GM23338 (cell line): ENCODE data around the gene PCGF3.

Experiments
- CTCF ChIP-seq, 2 experiments: fragments of 200-600 bp in 1 of 2; sonication (generic) in 1 of 2; conservative IDR thresholded peaks; 2 replicates each; pipeline versions ENCODE4 v1.5.1 to v1.6.1; 2016 to 2017; ENCODE audit warnings: antibody characterized with exemption in 2 of 2, low read depth in 2 of 2, mild to moderate bottlenecking in 2 of 2, moderate library complexity in 1 of 2
- EZH2 ChIP-seq: fragments of 200-600 bp; sonication (generic); IDR thresholded peaks from one replicate; pipeline ENCODE4 v1.8.0; 2017; ENCODE audit warnings: antibody characterized with exemption, mild to moderate bottlenecking, low read depth; ENCODE audit not compliant: unreplicated experiment

- TF ChIP-seq CTCF (conservative IDR thresholded peaks at IDR 0.05; ENCODE audit: low read depth in 2 of 2) (no peak), EZH2 (no peak)
These were observed 55.5 kb downstream of the PCGF3 start for GRCh38 chr4:761086-761485.
